ENCODE results near the gene CORO2A.
"Not testable (repeated sequence)": the region's sequence is repeated elsewhere in the genome, so short reads cannot be mapped to it uniquely, and the experiment has no call there.

CORO2A gene

DNA sequence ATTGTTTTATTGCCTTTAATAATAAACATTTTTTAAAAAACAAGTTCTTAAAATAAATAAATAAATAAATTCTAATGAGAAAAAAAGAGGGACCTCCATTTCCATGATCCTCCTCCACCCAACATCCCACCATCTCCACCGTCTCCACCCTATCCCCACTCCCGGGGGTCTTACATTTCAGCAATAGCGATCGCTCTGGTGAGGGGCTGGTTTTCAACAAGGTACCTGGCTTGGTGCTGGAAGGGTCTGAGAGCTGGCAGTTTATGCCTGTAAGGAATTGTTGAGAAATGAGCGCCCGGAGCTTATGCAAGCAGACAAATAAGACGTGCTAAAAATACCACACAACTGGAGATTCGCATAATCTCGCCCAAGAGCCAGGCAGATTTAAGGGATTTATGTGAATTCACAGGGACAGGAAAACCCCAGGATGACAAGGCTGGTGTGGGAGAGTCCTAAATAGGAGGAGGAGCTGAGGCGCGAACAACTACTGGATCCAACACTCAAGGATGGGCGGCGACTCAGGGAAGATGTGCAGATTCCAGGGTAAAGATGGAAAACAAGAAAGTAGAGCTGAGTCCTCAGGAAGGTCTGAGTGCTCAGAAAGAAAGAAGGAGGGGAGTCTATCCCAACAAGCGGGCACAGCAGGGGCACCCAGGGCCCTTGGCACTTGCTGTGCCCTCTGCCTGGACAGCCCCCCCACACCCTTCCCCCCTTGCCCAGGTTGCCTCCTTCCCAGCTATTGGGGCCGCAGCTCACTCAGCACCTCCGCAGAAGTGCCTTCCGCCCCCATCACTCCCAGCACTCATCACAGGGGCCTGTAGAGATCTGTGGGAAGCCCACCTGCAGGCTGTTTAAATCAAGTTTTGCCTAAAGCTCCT is 100.5 kb downstream of the CORO2A start:
- no peak for DNase-seq (ENCODE audit: low read depth, low spot score)
- in situ Hi-C loops (cut with HindIII; ENCODE audit: low sequenced_read_pairs), result no loop called here
- no peak overlapping the region for H3K4me3 ChIP-seq (ENCODE audit: low read depth, low read length)
- TF ChIP-seq, protein P1, sequence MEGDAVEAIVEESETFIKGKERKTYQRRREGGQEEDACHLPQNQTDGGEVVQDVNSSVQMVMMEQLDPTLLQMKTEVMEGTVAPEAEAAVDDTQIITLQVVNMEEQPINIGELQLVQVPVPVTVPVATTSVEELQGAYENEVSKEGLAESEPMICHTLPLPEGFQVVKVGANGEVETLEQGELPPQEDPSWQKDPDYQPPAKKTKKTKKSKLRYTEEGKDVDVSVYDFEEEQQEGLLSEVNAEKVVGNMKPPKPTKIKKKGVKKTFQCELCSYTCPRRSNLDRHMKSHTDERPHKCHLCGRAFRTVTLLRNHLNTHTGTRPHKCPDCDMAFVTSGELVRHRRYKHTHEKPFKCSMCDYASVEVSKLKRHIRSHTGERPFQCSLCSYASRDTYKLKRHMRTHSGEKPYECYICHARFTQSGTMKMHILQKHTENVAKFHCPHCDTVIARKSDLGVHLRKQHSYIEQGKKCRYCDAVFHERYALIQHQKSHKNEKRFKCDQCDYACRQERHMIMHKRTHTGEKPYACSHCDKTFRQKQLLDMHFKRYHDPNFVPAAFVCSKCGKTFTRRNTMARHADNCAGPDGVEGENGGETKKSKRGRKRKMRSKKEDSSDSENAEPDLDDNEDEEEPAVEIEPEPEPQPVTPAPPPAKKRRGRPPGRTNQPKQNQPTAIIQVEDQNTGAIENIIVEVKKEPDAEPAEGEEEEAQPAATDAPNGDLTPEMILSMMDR (IDR thresholded peaks at IDR 0.05; ENCODE audit: low read depth, low read length), result no peak

DNA sequence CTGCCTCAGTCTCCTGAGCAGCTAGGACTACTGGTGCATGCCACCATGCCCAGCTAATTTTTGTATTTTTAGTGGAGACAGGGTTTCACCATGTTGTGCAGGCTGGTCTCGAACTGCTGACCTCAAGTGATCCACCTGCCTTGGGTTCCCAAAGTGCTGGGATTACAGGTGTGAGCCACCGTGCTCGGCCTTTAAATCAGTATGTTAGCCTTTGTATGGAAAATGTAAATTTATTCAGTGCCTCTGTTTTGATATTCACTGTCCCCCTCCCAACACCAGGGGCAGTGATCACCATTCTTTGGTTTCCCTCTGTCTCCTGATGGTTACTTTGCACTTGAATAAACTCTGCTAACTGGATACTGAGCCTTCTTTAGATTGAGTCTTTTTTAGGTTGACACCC is 101.8 kb downstream of the CORO2A start:
- in situ Hi-C loops (cut with HindIII; ENCODE audit: low sequenced_read_pairs); H3K4me3 ChIP-seq (ENCODE audit: low read depth, low read length); DNase-seq (ENCODE audit: low read depth, low spot score): not testable (repeated sequence)

GRCh38 chr9:98087420-98088354 is 104.8 kb downstream of the CORO2A start:
- peak overlapping the region; percentile 22 for H3K4me3 ChIP-seq (ENCODE audit: low read depth, low read length)
- in situ Hi-C loops (cut with HindIII; ENCODE audit: low sequenced_read_pairs), result no loop called here
- TF ChIP-seq, protein P1 (IDR thresholded peaks at IDR 0.05; ENCODE audit: low read depth, low read length), result no peak
- peak; percentile 55 for DNase-seq (ENCODE audit: low read depth, low spot score)

DNA sequence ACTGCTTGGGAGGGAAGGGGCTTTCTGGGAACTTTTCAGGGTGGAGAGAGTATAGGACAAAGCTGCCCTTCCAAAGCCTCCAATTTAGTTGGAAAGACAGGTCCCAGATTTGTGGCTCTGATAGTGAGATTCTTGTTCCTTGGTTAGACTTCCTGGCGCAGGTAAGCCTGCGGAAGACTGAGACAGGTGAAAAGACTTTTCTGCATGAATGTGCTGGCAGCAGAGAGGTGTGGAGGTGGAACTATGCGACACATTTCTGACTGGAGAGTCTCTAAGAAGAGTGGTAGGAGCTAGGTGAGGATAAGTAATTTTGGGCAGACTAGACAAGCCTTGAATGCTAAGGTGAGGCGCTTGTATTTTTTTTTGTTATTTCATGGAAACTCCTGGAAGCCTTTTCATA is 106.0 kb downstream of the CORO2A start:
- H3K4me3 ChIP-seq (ENCODE audit: low read depth, low read length), result no peak overlapping the region
- TF ChIP-seq, protein P1 (IDR thresholded peaks at IDR 0.05; ENCODE audit: low read depth, low read length), result no peak
- in situ Hi-C loops (cut with HindIII; ENCODE audit: low sequenced_read_pairs), result no loop called here
- DNase-seq (ENCODE audit: low read depth, low spot score), result no peak

- TF ChIP-seq, protein P1 (IDR thresholded peaks at IDR 0.05; ENCODE audit: low read depth, low read length), result no peak
- in situ Hi-C loops (cut with HindIII; ENCODE audit: low sequenced_read_pairs), result no loop called here
- no peak overlapping the region for H3K4me3 ChIP-seq (ENCODE audit: low read depth, low read length)
- no peak for DNase-seq (ENCODE audit: low read depth, low spot score)
Observed at GRCh38 chr9:98085944-98086343, 106.5 kb downstream of the CORO2A start.

DNA sequence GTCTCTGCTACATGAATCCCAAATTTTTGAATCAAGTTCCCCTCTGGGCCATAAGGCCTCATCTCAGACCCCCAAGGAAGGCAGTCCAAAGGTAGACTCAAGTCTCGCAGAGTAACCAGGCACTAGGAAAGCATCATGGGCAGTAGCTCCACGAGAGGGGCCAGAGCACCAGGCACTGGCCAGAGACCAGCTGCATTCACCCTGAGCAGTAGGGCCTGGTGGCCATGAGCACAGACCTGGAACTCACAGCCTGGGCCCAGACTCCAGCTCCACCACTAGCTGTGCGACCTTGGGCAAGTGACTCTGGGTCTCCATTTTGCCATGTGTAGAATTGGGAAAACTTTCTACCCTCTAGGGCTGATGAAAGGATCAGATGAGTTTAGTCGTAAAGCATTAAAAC is 107.4 kb downstream of the CORO2A start:
- no peak overlapping the region for H3K4me3 ChIP-seq (ENCODE audit: low read depth, low read length)
- DNase-seq (ENCODE audit: low read depth, low spot score), result no peak
- TF ChIP-seq, protein P1 (IDR thresholded peaks at IDR 0.05; ENCODE audit: low read depth, low read length), result no peak
- in situ Hi-C loops (cut with HindIII; ENCODE audit: low sequenced_read_pairs), result no loop called here

All from astrocyte of the spinal cord (primary cell).